NCI-H510A treated with DMSO at 0.1 percent for 48 hours (cell line): ENCODE data around the gene PTPRM.

Source experiments
- DNase-seq: peaks from one replicate; lab custom pipeline; 2025; lab: John Stamatoyannopoulos, UW

PTPRM gene

DNA sequence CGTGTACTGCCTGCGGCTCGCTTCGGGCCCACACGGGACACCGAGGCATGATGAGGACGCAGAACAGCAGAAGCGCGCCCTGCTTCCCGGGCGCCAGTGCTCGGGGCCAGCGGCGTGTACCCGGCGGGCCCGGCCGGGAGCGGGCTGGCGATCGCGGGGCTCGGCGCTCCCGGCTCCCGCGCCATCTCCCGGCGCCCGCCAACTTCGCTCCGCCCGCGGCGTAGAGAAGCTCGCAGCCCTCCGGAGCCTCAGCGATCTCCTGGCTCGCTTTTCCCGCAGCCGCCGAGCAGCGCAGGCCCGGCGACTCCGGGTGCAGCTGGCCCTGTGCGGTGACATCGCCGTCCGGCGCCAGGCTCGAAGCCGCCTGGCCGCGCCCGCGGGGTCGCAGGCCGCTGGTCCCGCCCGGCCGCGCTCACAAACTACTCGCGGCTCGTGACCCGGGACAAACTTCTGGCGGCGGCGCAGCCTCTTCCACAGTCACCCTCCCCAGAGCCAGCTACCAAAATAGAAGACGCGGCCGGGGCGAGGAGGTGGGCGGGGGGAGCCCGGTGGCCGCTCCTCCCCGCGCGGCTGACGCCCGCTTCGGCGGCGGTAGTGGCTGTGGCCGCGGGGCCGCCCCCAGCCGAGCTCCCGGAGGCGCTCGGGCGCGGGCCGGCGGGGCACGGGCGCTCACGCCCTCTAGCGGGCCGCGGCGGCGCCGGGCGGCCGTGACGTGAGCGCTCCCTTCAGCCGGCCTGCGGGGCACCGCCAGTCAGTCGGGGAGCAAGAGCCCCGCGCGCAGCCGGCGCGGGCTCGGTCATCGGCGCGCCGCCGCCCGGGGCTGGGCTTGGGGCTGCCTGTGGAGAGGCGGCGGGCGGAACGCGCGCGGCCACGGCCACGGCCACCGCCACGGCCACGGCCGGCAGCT lies at the start of gene PTPRM:
TSS of gene PTPRM (plus strand) at position 750 of the 907 bp plus-strand sequence. CDS start 503 bp downstream, outside the sequence.
- DNase-seq: peak; percentile 73

DNA sequence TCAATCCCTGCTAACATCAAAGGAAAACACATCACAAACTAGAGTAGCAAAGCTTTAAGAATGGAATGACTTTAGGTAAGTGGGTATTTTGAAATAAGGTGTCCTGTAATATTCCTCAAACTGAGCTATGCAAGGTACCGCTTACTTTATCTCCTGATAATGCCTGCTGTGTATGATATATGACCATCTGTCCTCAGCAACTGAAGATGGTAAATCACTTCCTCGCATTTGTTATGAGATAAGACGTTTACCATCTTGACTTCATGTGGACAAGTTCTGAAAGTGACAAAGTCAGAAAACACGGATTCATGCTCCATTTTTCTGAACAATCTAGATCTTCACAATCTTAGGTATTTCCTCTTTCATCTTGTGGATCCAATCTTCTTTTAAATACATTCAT lies 49.3 kb upstream of the PTPRM start:
- no peak for DNase-seq

DNA sequence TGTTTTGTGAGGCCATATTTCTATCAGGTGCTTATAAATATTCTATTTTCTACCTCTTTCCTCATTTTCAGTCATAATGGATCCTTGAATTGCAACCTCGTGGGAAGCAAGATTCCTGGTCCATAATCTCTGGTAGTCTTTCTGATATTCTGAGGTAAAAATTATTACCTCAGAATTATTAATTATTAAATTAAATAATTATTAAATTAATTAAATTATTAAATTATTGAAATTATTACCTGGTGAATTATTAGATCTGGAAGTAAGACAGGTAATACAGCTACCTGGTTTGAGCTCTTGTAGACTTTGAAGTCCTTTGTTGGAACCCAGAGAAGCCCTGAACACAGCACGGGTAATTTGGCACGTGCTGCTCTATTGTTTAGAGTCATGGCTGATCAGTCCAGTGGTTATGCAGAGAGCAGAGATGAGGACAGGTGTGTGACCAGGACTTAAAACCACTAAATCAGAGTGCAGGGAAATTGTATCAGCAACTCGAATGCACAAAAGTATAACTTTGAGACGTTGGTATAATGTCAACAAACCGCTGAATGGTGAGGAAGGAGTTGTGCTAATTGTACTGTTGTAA lies 46.8 kb upstream of the PTPRM start:
- DNase-seq: peak; percentile 20

DNA sequence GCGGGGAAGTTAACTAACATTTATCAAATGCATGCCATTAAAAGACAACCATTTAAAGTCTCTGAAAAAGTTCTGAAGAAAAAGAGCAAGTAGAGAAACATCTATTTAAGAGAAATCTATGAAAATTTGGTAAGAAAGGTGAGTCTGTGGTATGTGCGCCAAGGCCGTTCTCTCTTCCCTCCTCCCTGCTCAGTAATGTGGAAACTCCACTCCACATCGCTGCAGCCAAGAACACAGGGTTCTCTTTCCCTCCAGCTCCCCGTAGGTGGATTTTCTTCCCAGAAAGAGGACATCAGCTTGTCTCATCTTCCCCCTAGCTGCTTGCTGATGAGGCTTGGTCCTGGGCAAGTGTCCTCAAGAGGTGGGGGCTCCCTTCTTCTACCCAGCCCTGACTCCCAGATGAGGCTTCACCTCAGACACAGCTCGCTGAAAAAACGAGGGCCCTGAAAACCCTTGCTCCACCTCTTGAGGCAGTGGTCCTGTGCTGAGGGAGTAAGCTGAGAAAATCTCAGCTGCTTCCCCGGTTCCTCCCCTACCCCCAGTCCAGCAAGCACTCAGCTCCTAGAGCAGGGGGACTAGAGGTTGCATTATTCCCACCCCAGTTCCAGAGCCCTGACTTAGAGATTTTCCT lies 45.8 kb upstream of the PTPRM start:
- DNase-seq: no peak

DNA sequence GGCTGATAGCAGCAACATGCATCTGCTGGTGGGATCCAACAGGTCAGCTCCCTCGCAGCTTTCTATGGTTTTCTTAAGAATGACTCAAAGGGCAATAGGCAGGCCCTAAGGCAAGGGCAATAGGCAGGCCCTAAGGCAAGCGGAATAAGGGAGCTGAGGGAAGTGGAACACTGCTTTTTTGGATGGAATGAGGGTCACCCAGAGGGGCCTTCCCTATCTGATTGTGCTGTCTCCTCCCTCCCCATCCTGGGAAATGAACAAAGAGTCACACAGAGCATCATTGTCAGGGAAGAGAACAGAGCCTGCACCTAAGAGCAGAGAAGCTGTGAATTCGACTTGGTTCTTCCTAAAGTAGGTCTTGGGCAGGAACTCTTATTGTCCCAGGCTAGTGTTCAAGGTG lies 43.3 kb upstream of the PTPRM start:
- DNase-seq: no peak

DNA sequence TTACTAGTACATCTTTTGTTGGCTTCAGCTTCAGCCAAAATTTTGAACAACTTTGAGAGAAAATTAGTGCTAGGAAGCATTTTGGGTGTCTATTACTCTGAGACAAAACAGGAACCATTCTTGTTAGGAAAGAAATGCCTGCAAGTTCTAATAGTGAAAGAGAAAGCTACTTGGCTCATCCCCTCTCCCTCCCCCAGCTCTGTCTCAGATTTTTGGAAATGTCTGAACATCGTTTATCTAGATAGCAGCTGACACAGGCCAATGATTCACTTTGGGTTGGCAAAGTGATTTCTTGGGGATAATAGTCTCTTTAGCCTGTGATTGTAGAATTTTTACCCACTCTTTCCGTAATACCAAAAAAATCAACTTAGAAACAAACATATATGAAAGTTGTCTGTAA lies 42.3 kb upstream of the PTPRM start:
- no peak for DNase-seq

DNA sequence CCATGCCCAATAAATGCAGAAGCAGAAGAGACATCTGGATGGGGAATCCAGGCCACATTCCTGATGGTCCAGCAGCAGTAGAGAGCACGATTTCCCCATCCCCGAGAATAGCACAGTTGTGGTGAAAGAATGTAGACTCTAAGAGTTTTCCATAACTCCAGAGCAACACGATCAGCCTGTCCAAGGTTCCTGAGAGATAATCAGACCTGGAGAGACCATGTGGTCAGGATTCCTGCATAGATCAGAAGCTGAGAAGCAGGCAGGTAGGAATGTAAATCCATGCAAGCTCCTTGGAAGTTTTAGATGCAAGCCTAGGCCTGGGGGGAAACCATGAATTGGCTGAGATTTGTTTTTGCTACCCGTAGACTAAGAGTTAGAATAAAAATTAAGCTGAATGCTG lies 34.2 kb upstream of the PTPRM start:
- DNase-seq: no peak

DNA sequence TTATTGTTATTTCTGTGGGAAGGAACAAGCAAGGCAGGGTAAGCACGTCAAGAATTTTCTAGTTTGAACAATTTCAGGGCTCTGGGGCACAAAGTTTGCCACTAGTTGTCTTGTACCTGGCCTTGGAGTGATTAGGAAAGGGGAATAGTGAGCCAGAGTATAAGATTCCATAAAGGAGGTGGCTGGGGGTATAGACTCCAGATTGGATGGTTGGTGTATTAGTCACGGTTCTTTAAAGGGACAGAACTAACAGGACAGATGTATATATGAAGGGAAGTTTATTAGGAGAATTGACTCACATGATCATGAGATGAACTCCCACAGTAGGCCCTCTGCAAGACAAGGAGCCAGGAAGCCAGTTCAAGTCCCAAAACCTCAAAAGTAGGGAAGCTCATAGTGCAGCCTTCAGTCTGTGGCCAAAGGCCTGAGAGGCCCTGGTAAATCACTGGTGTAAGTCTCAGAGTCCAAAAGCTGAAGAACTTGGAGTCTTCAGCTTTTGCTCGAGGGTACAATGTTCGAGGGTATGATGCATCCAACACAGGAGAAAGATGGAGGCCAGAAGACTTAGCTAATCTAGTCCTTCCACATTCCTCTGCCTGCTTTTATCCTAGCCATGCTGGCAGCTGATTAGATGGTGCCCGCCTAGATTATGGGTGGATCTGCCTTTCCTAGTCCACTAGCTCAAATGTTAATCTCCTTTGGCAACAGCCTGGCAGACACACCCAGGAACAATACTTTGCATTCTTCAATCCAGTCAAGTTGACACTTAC lies 31.5 kb upstream of the PTPRM start:
- DNase-seq: no peak

DNA sequence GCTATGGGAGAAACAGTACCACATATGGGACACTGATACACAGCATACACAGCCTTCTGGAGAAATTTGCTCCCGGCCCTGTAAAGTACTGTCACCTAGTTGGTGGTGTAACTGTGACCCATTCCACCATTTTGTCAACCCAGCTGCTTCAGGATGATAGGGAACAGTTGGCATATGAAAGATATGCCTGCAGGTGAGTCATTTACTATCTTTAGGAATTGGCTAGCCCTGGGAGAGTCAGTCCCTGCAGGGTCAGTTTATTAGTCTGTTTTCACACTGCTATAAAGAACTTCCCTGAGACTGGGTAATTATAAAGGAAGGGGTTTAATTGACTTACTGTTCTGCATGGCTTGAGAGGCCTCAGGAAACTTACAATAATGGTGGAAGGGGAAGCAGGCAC lies 30.0 kb upstream of the PTPRM start:
- no peak for DNase-seq

DNA sequence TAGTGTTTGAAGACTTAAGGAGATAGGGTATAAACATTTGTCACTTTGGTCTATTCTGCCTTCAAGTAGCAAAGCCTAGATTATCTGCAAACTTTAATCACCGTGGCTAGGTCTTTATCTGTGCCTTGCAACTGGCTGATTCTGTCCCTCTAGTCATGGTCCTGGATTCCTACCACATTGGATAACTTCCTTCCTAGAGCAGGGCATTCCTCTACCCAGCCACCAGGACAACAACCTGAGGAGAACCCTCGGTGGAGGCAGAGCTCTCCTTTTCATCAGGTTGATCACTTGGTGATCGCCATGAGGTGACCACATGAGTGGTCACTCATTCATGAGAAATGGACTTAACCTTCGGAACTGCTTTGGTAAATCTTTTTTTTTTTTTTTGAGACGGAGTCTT lies 25.3 kb upstream of the PTPRM start:
- no peak for DNase-seq

DNA sequence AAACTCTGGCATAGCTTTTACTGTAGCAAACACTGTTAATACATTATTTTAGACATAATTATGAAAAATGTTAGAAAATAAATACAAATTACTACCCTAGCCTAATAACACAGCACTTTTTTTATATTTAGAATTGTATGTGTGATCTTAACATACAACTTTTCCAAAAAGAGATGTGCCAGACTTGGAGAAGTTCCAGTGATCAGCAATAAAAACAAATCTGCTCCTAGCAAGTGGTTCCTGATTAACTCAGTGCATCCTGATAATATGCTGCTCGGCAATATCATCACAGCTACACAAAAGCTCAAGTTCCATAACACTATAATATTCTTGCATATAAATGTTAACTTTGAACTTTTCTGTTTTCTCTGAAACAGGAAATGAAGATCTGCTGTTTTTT lies 22.4 kb upstream of the PTPRM start:
- no peak for DNase-seq

DNA sequence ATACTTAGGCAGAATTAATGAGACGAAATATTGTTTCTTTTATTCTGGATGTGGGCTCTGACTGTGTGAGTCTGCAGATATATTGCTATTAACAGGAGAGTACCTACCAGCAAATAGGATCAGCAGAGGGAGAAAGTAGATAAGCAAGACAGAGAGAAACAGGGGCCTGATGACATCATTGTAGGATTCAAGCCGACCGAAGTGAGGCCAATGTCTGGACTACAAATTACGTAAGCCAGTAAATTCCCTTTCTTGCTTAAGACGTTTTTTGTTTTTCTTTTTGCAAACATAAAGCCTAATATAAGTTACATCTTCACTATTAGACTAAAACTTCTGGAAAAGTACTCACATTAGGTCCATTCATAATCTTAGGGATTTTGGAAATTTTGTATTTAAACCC lies 21.4 kb upstream of the PTPRM start:
- no peak for DNase-seq

DNA sequence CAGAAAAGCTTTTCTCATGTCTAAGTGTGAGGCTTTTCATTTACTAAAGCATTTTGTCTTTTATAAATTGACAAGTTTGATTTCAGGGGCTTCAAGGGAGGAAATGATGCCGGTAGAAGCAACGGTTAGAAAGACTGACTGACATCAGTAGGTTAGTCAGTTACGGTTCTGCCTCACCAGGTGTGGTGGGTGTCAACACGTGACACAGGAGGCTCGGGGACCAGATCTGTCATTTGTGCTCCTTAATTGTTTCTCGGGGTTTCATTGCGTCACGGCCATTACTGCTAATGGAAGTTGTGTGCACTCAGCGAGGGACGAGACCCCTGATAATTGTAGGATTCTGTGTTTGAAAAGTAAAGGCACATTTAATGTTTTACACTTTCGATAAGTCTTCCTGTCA lies 18.9 kb upstream of the PTPRM start:
- DNase-seq: no peak

DNA sequence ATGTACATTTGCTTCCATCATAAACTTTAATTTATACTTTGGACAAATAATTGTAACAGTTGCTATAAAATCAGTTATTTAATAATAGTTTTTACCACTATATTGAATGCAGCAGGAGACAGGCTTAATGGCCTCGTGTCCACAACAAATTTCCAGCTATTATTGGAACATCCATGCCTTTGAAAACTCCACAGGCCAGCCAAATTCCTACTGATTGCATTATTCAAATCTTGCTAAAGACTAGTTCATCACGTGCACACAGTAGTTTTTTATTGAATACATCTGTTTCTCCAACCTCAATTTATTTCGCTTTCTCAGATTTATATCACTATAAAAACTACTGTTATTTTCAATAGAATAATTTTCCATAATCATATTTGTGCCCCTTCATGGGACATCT lies 18.4 kb upstream of the PTPRM start:
- no peak for DNase-seq

DNA sequence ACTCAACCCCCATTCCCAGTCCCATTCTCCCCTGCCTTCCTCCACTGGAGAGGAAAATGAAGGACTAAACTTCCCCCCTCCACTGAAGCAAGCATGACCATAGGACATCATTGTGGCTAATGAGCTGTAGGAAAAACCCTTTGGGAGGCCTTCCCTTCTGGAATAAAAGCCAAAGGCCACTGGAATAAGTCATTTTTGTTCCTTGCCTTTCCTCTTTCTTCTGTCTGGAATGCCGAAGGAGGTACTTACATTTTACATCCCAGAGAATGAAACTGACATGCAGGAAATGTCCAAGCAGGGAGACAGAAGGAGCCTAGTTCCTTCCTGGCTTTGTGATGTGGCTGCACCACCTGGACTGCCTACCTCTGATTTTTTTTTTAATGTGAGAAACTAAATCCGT lies 9.1 kb upstream of the PTPRM start:
- no peak for DNase-seq

DNA sequence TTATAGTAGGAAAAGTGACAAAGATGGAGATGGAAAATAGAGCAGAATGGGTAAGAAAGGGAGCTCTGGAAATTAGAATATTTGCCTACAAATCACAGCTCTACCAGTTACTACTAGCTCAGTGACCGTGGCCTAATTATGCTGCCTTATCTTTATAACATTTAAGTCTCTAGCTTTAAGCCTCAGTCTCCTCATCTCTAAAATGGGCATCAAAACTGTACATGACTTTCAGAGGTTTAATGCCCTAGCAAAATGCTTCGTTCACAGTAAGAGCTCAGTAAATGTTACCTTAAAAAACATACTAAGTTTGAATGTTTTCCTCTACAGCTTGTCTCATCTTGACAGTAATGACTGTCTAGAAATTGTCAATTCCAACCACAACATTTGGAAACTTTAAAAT lies 8.3 kb upstream of the PTPRM start:
- no peak for DNase-seq

DNA sequence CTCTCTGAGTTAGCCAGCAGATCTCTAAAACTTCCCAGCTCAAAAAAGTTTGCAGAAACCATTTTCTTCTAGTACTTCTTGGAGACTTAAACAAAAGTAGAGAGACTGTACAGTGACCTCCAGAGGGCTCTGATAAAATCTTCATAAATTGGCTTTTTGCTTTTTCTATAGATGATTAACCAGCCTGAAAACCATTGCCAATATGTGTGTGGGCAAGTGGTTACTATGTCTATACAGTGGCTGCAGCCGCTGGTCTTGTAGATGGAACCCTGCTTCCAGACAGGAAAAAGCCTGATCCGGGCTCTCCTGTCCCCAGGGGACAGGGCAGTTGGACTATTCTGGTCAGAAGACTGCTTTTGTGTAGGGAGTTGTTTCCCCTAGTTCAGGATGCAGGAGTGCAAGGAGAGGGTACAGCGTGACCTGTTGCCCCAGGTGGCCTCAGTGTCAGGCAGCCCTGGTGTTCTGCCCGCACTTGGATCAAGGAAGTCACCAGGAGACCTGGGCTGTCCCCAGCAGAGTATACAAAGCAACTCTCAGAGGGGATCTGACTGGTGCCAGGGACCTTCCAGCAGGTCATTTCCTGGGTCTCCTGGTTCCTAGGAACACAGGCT lies 7.3 kb upstream of the PTPRM start:
- DNase-seq: no peak

DNA sequence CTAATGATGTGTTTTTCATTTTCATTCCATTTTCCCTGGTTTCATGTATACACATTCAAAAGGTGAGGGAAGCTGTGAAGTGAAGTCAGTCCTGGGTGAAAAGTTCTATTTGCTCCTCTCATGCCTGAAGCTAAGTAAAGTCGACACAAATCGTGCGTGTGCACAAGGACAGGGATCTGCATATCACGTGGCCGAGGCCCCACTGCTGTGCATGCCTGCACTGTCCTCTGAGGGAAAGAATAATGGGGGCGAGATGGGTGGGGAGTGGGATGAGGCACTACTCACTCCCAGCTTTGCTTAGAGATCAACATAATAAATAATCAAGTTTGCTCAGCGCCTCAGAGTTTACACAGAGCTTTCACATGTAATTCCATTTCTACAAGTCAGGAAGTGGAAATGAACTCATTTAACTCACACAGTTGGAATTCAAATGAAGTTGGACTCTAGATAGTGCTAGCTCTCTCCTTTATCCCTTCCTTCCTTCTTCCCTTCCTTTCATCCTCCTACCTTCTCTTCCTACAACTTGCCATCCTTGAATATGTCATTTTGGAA lies 5.1 kb upstream of the PTPRM start:
- no peak for DNase-seq

DNA sequence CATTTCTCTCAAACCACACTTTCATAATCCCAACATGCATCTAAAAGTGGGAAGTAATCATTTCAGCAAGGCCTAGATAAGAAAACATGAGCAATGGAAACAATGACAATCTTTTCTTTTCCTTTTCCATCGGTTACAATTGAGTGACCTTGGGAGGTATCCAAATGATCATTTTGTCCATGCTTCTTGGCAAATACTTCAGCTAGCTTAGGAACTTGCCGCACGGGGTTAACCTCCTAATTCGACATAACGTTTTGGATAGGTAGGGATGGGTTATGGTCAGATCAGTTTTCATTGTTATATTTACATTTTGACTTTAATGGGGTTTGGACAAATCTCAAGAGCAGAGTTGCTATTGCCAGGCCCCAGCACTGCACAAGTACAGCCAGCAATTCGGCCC lies 4.6 kb upstream of the PTPRM start:
- no peak for DNase-seq

DNA sequence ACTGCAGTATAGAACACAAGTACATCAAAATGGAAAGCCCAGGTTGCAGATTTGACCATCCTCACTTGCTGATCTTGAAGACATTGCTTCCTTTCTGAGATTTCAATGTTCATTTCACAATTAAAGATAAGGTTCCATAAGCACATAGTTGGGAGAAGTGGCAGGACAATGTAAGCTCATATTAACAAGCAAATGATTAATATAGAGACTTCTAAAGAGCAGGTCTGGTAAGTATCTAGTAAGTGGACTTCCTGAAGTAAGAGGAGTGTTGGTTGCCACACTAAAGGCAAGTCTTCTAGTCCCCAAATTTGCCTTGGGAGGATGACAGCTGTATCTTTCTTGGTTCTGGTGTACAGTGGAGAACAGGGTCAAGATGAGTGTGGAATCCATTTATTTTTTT lies 1.4 kb upstream of the PTPRM start:
- no peak for DNase-seq

DNA sequence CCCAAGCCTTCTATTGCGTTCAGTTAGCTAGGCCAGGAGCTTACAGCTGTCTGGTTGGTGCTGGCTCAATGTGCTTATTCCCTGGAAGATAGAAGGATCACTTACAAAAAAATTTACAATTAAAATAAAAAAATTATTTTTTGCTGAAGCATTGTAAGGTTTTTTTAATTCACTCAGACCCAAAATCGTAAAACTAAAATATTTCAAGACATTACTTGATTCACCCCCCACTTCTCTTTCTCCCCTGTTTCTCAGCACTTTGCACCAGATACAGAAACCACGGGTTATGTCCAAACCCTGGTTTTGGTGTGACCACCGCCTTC lies 911 bp upstream of the PTPRM start:
- no peak for DNase-seq
